Duodenal mucosa (tissue), 2 donors: ENCODE measurements around the gene RERGL.
"Not testable (repeated sequence)": the region's sequence is repeated elsewhere in the genome, so short reads cannot be mapped to it uniquely, and the experiment has no call there.

Source experiments
- H3K27ac ChIP-seq: one replicate; pipeline ENCODE4 v1.7.0; 2013; ENCODE audit warnings: low read depth, low read length
- H3K27me3 ChIP-seq, 2 donors: one replicate each; pipeline ENCODE4 v1.7.0; 2013; ENCODE audit warnings: low read length in 2 of 2, control low read depth in 1 of 2; ENCODE audit not compliant: insufficient read depth in 2 of 2, control insufficient read depth in 1 of 2
- H3K36me3 ChIP-seq, 2 donors: one replicate each; pipeline ENCODE4 v1.7.0; 2013; ENCODE audit warnings: low read length in 2 of 2, control low read depth in 1 of 2; ENCODE audit not compliant: insufficient read depth in 2 of 2, control insufficient read depth in 1 of 2
- H3K4me1 ChIP-seq, 2 donors: one replicate each; pipeline ENCODE4 v1.7.0; 2013; ENCODE audit warnings: low read length in 2 of 2, control low read depth in 1 of 2; ENCODE audit not compliant: insufficient read depth in 2 of 2, control insufficient read depth in 1 of 2
- H3K4me3 ChIP-seq, 2 donors: one replicate each; pipeline ENCODE4 v1.7.0; 2013; ENCODE audit warnings: low read length in 2 of 2, low read depth in 1 of 2
- H3K9ac ChIP-seq, 2 donors: one replicate each; pipeline ENCODE4 v1.7.0; 2013; ENCODE audit warnings: low read length in 2 of 2, low read depth in 1 of 2
- H3K9me3 ChIP-seq, 2 donors: one replicate each; pipeline ENCODE4 v1.7.0; 2013; ENCODE audit warnings: low read length in 2 of 2, control low read depth in 1 of 2; ENCODE audit not compliant: control insufficient read depth in 1 of 2

RERGL gene

GRCh38 chr12:18040060-18040742 lies 49.8 kb downstream of the RERGL start:
- H3K4me3 ChIP-seq, H3K36me3 ChIP-seq, H3K27ac ChIP-seq, H3K9me3 ChIP-seq, H3K4me1 ChIP-seq, H3K9ac ChIP-seq, H3K27me3 ChIP-seq: not testable (repeated sequence)
